ENCODE results near the gene CAPN12. TPM values are rescaled to one million over a fixed set of nuclear protein-coding genes. Genes with fewer than 3 reads are reported as not detected.
A peak's percentile ranks its signal among the peaks of the same experiment; 100 is the strongest.

Gene CAPN12
- total RNA-seq, 1 donor from 2014 or later, result not detected

GRCh38 chr19:38712161-38712748 is 32.0 kb downstream of the CAPN12 start:
- TF ChIP-seq CTCF (IDR thresholded peaks at IDR 0.05), result no peak
- Histone ChIP-seq H3K4me3 (peak overlapping the region in 1 of 2 donors; percentile 1), H3K4me1 (peaks cover 50 to 75% of the 10 kb centered on the region in 2 donors), H3K27me3 (no peaks in the 10 kb centered on the region), H3K9me3 (no peaks in the 10 kb centered on the region), H3K36me3 (peaks cover 79 to 97% of the 10 kb centered on the region in 2 donors), H3K27ac (peak overlapping the region; percentile 79)
- DNase-seq (ENCODE audit: low spot score in 2 of 2), result no peak
- intact Hi-C loops (cut with DNase I), result loop anchor here (5.0 to 10.0 kb wide), 2 partner anchors 60 to 317 kb away; no protein-coding TSS in a partner anchor

GRCh38 chr19:38711726-38712153 is 32.5 kb downstream of the CAPN12 start:
- Histone ChIP-seq H3K27ac (peak overlapping the region; percentile 79), H3K4me3 (peak overlapping the region in 1 of 2 donors; percentile 1), H3K27me3 (no peaks in the 10 kb centered on the region), H3K9me3 (no peaks in the 10 kb centered on the region), H3K36me3 (peaks cover 79 to 97% of the 10 kb centered on the region in 2 donors), H3K4me1 (peaks cover 50 to 80% of the 10 kb centered on the region in 2 donors)
- intact Hi-C loops (cut with DNase I), result loop anchor here (2.0 to 10.0 kb wide), 3 partner anchors 19 to 317 kb away; no protein-coding TSS in a partner anchor
- no peak for DNase-seq (ENCODE audit: low spot score in 2 of 2)
- TF ChIP-seq CTCF (IDR thresholded peaks at IDR 0.05), result peak in 2 of 3 experiments; percentile 19 to 27

- peak overlapping the region; percentile 79 for H3K27ac ChIP-seq
- peak overlapping the region in 1 of 2 donors; percentile 1 for H3K4me3 ChIP-seq
- intact Hi-C loops (cut with DNase I), result loop anchor here (2.0 to 10.0 kb wide), 3 partner anchors 18 to 316 kb away; no protein-coding TSS in a partner anchor
- no peaks in the 10 kb centered on the region for H3K9me3 ChIP-seq
- H3K4me1 ChIP-seq, result peaks cover 50 to 86% of the 10 kb centered on the region in 2 donors
- TF ChIP-seq CTCF (IDR thresholded peaks at IDR 0.05), result no peak
- no peak for DNase-seq (ENCODE audit: low spot score in 2 of 2)
- no peaks in the 10 kb centered on the region for H3K27me3 ChIP-seq
- H3K36me3 ChIP-seq, result peaks cover 80 to 97% of the 10 kb centered on the region in 2 donors
Observed at GRCh38 chr19:38710928-38711725, 33.1 kb downstream of the CAPN12 start.

GRCh38 chr19:38710416-38710702 is 33.9 kb downstream of the CAPN12 start:
- DNase-seq (ENCODE audit: low spot score in 2 of 2), result no peak
- H3K27ac ChIP-seq, result peak overlapping the region; percentile 79
- H3K36me3 ChIP-seq, result peaks cover 88 to 97% of the 10 kb centered on the region in 2 donors
- H3K27me3 ChIP-seq, result no peaks in the 10 kb centered on the region
- no peaks in the 10 kb centered on the region for H3K9me3 ChIP-seq
- TF ChIP-seq CTCF (IDR thresholded peaks at IDR 0.05), result no peak
- H3K4me1 ChIP-seq, result peaks cover 50 to 89% of the 10 kb centered on the region in 2 donors
- intact Hi-C loops (cut with DNase I), result loop anchor here (2.0 to 10.0 kb wide), 3 partner anchors 18 to 316 kb away; no protein-coding TSS in a partner anchor
- no peak overlapping the region for H3K4me3 ChIP-seq

- H3K36me3 ChIP-seq, result peaks cover 92 to 100% of the 10 kb centered on the region in 2 donors
- TF ChIP-seq CTCF (IDR thresholded peaks at IDR 0.05), result no peak
- no peak overlapping the region for H3K4me3 ChIP-seq
- H3K9me3 ChIP-seq, result no peaks in the 10 kb centered on the region
- H3K4me1 ChIP-seq, result peaks cover 48 to 84% of the 10 kb centered on the region in 2 donors
- intact Hi-C loops (cut with DNase I), result loop anchor here (2.0 to 10.0 kb wide), 3 partner anchors 17 to 315 kb away; no protein-coding TSS in a partner anchor
- DNase-seq (ENCODE audit: low spot score in 2 of 2), result no peak
- H3K27ac ChIP-seq, result peak overlapping the region; percentile 79
- no peaks in the 10 kb centered on the region for H3K27me3 ChIP-seq
Observed at GRCh38 chr19:38709671-38710415, 34.4 kb downstream of the CAPN12 start.

Data from ascending aorta (tissue), 2 donors.